ENCODE measurements around the gene NPPA.

NPPA gene

DNA sequence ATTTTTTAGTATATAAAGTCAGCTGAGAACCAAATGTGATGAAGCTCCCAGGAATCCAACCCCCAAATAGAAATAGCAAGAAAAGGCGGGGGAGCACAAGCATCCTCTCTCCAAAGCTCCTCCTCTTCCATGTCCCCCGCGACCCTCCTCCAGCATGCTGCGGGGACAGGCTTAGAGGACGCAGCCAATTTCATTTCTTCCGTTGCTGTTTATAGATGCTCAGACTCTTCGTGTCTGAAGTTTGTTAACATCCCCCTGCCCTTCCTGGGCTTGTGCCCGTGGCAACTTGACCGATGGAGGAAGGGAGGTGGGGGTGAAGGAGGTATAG lies 754 bp upstream of the NPPA start:
- DNase-seq: no peak
- intact Hi-C loops (cut with DNase I): no loop called here

- intact Hi-C loops (cut with DNase I): no loop called here
- peak in 2 of 10 donors; percentile 37 to 63 for DNase-seq
These were observed 1.8 kb downstream of the NPPA start for GRCh38 chr1:11845641-11846335.

- peak in 1 of 10 donors; percentile 74 for DNase-seq
- intact Hi-C loops (cut with DNase I): no loop called here
These were observed 5.2 kb downstream of the NPPA start for GRCh38 chr1:11842154-11843041.

DNA sequence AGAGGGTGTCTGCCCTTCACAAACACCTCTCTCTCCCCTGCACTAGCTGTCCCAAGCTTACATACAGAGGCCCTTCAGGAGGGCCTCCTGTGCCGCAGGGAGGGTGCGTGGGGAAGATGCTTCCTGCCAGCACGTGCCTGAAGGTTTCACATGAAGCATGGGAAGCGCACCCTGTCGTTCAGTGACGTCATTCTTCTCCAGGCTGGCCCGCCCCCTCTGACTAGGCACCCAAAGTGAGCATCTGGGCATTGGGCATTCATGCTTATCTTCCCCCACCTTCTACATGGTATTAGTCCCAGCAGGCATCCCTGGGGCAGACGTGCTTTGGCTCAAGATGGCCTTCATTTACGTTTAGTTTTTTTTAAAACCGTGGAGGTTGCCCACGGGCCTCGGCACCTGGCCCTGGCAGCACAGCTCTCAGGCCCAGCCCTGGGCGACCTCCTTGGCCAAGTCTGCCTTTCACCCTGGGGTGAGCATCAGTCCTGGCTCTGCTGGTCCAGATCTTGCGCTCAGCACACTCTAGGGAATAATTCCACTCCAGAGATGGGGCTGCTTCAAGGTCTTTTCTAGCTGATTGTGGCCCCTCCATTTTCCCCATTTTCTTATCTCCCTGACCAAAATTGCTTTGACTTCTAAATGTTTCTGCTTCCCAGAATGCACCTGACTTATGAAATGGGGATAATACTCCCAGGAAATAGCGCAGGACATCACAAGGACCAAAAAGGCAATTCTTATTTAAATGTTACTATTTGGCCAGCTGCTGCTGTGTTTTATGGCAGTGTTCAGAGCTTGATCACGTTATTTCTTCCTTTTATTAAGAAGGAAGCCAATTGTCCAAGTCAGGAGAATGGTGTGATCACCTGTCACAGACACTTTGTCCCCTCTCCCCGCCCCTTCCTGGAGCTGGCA lies 6.1 kb downstream of the NPPA start:
- intact Hi-C loops (cut with DNase I): no loop called here
- DNase-seq: peak in 3 of 10 donors; percentile 18 to 73 (median 55)

GRCh38 chr1:11839727-11840705 lies 7.6 kb downstream of the NPPA start:
- peak in 2 of 10 donors; percentile 76 to 79 for DNase-seq
- intact Hi-C loops (cut with DNase I): loop anchor here (5.0 to 10.0 kb wide), 2 partner anchors 67 to 125 kb away; no protein-coding TSS in a partner anchor

DNA sequence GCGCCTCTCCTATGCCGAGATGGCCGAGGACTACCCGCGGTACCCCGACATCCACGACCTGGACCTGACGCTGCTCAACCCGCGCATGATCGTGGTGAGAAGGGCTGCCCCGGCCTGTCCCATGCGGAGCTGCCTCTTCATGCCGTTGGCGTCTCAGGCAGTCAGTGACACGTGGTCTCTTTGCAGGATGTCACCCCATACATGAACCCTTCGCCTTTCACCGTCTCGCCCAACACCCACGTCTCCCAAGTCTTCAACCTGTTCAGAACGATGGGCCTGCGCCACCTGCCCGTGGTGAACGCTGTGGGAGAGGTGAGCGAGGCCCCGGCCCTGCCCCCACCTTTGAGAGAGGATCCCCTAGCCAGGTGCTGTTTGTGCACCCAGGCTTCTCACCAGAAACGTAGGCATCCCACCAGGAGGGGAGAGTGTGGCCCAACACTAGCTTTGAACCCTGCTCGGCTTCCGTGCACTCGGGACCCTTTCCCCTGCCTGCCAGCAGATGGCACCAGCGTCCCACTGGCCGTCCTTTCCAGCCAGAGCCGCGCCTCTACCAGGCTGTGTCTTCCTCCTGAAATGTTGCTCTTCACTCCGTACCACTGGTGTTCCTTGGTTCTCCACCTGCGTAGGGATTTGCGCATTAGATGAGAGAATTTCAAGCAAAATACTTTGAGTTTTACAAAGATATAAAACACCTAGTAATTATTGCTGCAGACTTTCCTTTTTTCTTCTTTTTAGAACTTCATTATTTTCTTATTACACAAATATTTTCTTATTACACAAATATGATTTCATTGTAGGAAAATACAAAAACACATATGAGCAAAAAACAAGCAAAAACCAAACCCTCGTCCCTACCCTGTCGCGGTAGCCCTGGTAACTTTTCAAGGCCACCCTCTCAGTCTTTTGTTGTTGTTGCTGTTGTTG lies 9.0 kb downstream of the NPPA start:
- peak; percentile 54 to 97 (median 81) for DNase-seq
- intact Hi-C loops (cut with DNase I): loop anchor here (1.0 to 10.0 kb wide), 3 partner anchors 56 to 126 kb away; no protein-coding TSS in a partner anchor

DNA sequence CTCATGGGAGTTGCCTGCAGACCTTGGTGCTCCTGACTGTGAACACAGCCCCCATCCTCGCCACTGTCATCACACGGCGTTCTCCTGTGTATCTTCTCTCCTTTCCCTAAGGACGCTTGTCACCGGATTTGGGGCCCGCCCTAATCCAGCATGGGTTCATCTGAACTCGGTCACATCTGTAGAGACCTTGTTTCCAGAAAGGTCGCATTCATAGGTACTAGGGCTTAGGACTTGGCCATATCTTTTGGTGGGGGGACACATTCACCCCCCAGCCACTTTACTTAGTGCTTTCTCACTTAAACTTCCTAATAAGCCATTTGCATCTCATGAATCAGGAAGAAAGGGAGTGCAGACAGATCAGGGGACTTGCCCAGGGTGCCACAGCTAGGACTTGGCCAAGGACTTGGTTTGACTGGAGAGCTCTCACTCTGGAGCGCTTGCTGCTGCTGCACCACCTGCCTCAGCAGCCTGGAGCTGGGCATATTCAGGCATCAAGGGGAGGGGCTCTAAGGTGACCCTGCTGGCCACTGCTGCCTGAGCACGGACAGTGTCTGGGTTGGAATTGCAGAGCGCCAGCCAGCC lies 9.7 kb downstream of the NPPA start:
- intact Hi-C loops (cut with DNase I): loop anchor here (1.0 to 10.0 kb wide), 3 partner anchors 56 to 127 kb away; no protein-coding TSS in a partner anchor
- DNase-seq: peak in 1 of 10 donors; percentile 53

GRCh38 chr1:11836955-11837766 lies 10.4 kb downstream of the NPPA start:
- intact Hi-C loops (cut with DNase I): loop anchor here (5.0 to 10.0 kb wide), 2 partner anchors 70 to 128 kb away; no protein-coding TSS in a partner anchor
- DNase-seq: peak in 1 of 10 donors; percentile 75

GRCh38 chr1:11835441-11836225 lies 11.9 kb downstream of the NPPA start:
- intact Hi-C loops (cut with DNase I): loop anchor here (5.0 to 10.0 kb wide), 2 partner anchors 72 to 129 kb away; no protein-coding TSS in a partner anchor
- peak in 2 of 10 donors; percentile 68 to 75 for DNase-seq

GRCh38 chr1:11833900-11834299 lies 13.7 kb downstream of the NPPA start:
- peak in 1 of 10 donors; percentile 30 for DNase-seq
- intact Hi-C loops (cut with DNase I): loop anchor here (10.0 kb wide), 1 partner anchor 131 kb away; no protein-coding TSS in a partner anchor

DNA sequence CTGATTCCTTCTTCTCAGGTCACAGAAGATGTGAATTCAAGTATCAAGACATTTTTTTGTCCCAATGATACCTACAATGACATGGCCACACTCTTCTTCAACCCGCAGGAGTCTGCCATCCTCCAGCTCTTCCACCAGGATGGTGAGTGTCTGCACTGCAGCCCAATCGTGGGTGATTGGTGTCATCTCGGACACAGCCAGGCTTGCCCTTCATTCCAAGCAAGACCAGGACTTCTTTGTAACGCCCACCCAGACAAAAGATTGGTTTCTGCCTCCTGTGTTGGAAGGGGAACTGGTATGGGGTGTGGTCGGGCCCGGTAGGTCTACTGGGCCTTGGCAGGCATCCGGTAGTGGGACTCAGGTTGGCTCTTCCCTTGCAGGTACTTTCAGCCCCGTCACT lies 14.1 kb downstream of the NPPA start:
- DNase-seq: peak in 2 of 10 donors; percentile 15 to 37
- intact Hi-C loops (cut with DNase I): loop anchor here (10.0 kb wide), 1 partner anchor 131 kb away; no protein-coding TSS in a partner anchor

DNA sequence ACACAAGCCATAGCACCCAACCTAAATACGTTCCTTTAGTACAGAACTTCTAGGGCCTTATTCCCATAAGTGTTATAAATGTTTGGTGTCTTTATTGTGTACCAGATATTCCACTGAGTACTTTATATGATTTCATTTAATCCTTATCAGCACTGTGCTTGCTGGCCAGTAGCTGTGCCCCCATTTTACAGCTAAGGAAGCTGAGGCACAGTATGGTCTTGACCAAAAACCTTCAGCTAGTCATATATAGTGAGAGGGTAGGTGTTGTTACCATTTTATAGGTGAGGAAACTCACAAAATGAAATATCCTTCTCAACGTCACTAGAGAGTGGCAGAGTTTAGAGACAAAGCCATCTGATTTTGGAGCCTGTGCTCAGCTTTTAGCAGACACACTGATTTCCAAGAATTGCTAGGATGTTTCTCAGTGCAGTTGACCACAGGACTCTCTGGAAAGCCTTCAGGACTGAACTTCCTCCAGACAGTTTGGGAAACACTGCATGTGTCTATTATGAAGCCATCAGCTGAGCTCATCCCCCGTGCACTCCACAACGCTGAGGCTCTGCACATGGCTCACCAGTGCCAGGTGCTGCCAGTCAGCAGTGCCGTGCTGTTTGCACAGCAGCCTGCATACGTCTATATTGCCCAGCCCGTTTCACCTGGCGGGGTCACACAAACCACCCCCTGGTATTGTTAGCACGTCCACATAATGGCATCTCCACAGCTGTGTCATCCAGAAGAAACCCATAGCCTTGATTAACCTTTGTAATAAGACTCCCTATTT lies 15.4 kb downstream of the NPPA start:
- intact Hi-C loops (cut with DNase I): loop anchor here (10.0 kb wide), 1 partner anchor 133 kb away; no protein-coding TSS in a partner anchor
- DNase-seq: peak in 1 of 10 donors; percentile 62

GRCh38 chr1:11828511-11828910 lies 19.1 kb downstream of the NPPA start:
- DNase-seq: peak in 1 of 10 donors; percentile 58
- intact Hi-C loops (cut with DNase I): no loop called here

DNA sequence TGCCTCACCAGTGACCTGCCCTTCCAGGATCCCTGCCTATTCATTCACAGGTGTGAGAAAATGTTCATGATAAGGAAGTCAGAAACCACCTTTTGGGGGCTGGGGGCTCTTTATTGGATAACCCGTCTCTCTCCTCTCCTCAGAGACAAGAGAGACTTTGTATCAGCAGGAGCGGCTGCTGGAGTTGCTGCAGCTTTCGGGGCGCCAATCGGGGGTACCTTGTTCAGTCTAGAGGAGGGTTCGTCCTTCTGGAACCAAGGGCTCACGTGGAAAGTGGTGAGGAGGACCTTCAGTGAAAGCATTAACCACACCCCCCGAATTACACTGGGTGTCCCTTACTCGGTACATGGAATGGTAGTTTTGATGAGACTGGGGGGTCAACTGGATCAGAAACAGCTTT lies 20.6 kb downstream of the NPPA start:
- intact Hi-C loops (cut with DNase I): no loop called here
- DNase-seq: peak in 1 of 10 donors; percentile 24

- DNase-seq: peak in 1 of 10 donors; percentile 77
- intact Hi-C loops (cut with DNase I): no loop called here
These were observed 22.5 kb downstream of the NPPA start for GRCh38 chr1:11825131-11825530.

Measured in posterior cingulate gyrus (tissue), 11 donors.